Measurements from ENCODE around the gene CNNM3. TPM values are rescaled to one million over a fixed set of nuclear protein-coding genes. Genes with fewer than 3 reads are reported as not detected.

Gene CNNM3
- total RNA-seq, 2 experiments from 2014 or later = 34.6 to 34.7 TPM

GRCh38 chr2:96878796-96879544 is 62.9 kb downstream of the CNNM3 start:
- no peak for DNase-seq
- Mint-ChIP-seq H3K4me1 (peaks cover 9% of the 10 kb centered on the region), H3K36me3 (no peaks in the 10 kb centered on the region), H3K9me3 (no peaks in the 10 kb centered on the region), H3K27me3 (peaks cover 4% of the 10 kb centered on the region), H3K27ac (no peak overlapping the region), H3K4me3 (no peak overlapping the region)
- POLR2A ChIA-PET = no interaction called here
- ATAC-seq (ENCODE audit: low read depth) = no peak

DNA sequence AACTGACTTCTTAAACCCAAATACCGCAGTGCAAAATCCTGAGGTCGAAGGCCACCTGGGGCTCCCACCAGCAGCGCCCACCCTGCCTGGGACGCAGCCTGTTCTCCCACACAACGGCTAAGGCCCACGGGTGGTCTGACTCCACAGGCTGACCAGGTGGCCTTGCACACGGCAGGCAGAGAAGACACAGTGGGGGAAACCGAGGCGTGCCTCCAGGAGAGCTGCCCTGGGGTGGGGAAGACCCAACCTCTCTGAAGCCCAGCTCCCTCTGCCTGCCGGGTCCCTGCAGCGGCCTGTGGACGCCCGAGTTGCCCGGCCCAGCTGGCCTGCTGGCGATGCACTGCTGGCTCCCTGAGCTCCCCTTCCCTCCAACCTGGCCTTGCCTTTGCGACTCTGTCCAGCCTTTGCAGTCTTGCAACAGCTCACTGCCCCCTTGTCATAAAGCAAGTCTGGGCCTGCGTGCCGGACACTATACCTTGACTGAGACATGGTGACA is 63.5 kb downstream of the CNNM3 start:
- no peaks in the 10 kb centered on the region for H3K36me3 Mint-ChIP-seq
- no peak overlapping the region for H3K4me3 Mint-ChIP-seq
- H3K9me3 Mint-ChIP-seq = no peaks in the 10 kb centered on the region
- peaks cover 6% of the 10 kb centered on the region for H3K4me1 Mint-ChIP-seq
- no peak for ATAC-seq (ENCODE audit: low read depth)
- H3K27me3 Mint-ChIP-seq = no peaks in the 10 kb centered on the region
- no peak overlapping the region for H3K27ac Mint-ChIP-seq
- POLR2A ChIA-PET = no interaction called here
- no peak for DNase-seq

GRCh38 chr2:96880891-96881273 is 64.8 kb downstream of the CNNM3 start:
- no peak overlapping the region for H3K4me3 Mint-ChIP-seq
- POLR2A ChIA-PET = interaction anchor here (1.0 to 1.2 kb wide), 2 partner anchors 10 to 43 kb away, joined by 3 to 4 read pairs; no protein-coding TSS in a partner anchor
- H3K4me1 Mint-ChIP-seq = peaks cover 3% of the 10 kb centered on the region
- no peaks in the 10 kb centered on the region for H3K27me3 Mint-ChIP-seq
- ATAC-seq (ENCODE audit: low read depth) (no peak), DNase-seq (no peak)
- H3K9me3 Mint-ChIP-seq = no peaks in the 10 kb centered on the region
- H3K27ac Mint-ChIP-seq = no peak overlapping the region
- H3K36me3 Mint-ChIP-seq = no peaks in the 10 kb centered on the region

DNA sequence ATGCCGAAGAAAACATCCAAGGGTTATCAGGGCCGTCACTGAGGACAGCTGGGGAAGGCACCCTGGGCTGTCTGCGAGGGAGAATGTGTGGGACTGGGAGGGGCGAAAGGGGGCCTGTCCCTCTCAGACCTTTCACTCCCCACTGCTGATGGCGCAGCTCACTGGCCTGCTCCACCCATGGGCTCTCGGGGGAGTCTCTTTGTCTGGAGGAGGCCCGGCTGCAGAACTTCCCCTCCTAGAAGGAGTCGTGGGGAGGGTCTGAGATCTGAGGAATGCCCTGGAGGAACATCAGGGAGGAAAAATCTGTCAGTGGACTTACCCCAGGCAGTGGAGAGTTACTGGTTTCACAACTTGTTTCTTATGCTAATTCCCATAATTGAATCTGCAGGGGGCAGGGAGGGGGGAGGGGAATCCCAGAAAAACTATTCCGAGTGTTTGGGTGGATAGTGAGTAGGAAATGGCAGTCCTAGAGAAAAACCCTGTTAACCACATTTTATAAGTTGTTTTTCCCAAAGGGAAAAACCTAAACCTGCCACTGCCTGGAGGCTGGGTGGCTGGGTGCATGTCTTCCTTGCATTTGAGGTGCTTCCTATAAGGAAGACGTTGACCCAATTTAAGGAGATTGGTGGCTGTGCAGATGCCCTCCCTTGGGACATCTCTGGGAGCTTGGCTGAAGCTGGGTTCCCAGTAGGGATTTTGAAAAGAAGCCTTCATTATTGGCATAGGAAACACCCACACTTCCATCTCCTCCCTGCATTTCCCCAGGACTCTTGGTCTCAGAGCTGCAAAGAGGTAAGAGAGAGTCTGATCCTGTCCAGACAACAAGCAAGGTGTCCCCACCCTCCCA is 65.5 kb downstream of the CNNM3 start:
- no peak overlapping the region for H3K27ac Mint-ChIP-seq
- POLR2A ChIA-PET = interaction anchor here (1.0 to 1.2 kb wide), 2 partner anchors 11 to 43 kb away, joined by 3 to 4 read pairs; no protein-coding TSS in a partner anchor
- peaks cover under 1% of the 10 kb centered on the region for H3K4me1 Mint-ChIP-seq
- no peaks in the 10 kb centered on the region for H3K9me3 Mint-ChIP-seq
- DNase-seq = no peak
- ATAC-seq (ENCODE audit: low read depth) = no peak
- no peaks in the 10 kb centered on the region for H3K27me3 Mint-ChIP-seq
- H3K36me3 Mint-ChIP-seq = no peaks in the 10 kb centered on the region
- no peak overlapping the region for H3K4me3 Mint-ChIP-seq

DNA sequence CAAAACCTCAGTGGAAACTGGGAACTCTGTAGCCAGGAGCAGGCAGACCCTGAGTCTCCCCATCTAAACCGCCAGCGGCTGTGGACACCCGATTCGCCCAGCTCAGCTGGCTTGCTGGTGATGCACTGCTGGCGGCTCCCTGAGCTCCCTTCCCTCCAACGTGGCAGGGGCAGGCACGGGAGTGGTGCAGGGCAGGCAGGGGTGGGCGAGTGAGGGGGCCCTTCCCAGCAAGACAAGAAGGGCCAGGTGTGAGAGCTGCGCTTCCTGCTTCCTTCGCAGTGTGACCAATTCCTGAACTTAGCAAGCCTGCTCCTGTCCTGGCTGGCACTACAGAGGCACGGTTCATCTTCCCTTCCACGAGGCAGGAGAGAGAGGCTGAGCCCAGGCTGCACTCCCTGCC is 66.2 kb downstream of the CNNM3 start:
- no peak for ATAC-seq (ENCODE audit: low read depth)
- H3K27ac Mint-ChIP-seq = no peak overlapping the region
- no peaks in the 10 kb centered on the region for H3K4me1 Mint-ChIP-seq
- no peaks in the 10 kb centered on the region for H3K27me3 Mint-ChIP-seq
- H3K4me3 Mint-ChIP-seq = no peak overlapping the region
- DNase-seq = no peak
- POLR2A ChIA-PET = no interaction called here
- no peaks in the 10 kb centered on the region for H3K9me3 Mint-ChIP-seq
- H3K36me3 Mint-ChIP-seq = no peaks in the 10 kb centered on the region

GRCh38 chr2:96882906-96883305 is 66.8 kb downstream of the CNNM3 start:
- no peak overlapping the region for H3K4me3 Mint-ChIP-seq
- POLR2A ChIA-PET = no interaction called here
- H3K4me1 Mint-ChIP-seq = no peaks in the 10 kb centered on the region
- H3K27ac Mint-ChIP-seq = no peak overlapping the region
- DNase-seq = no peak
- H3K36me3 Mint-ChIP-seq = no peaks in the 10 kb centered on the region
- no peaks in the 10 kb centered on the region for H3K9me3 Mint-ChIP-seq
- no peaks in the 10 kb centered on the region for H3K27me3 Mint-ChIP-seq
- no peak for ATAC-seq (ENCODE audit: low read depth)

GRCh38 chr2:96883306-96883705 is 67.2 kb downstream of the CNNM3 start:
- Mint-ChIP-seq H3K4me3 (no peak overlapping the region), H3K36me3 (no peaks in the 10 kb centered on the region), H3K4me1 (no peaks in the 10 kb centered on the region), H3K27ac (no peak overlapping the region), H3K27me3 (no peaks in the 10 kb centered on the region), H3K9me3 (no peaks in the 10 kb centered on the region)
- POLR2A ChIA-PET = no interaction called here
- ATAC-seq (ENCODE audit: low read depth) (no peak), DNase-seq (no peak)

Small RNA genes lying within 50 kb of the gene (microRNA-seq; reads per million reads assigned to microRNA genes)
- not detected for gene MIR3127

Other genes with a start within 250 kb of the CNNM3 start
- 10 to 100 TPM; 63.8 to 69.6 TPM for gene KANSL3, start 178.0 kb upstream of the CNNM3 start, total RNA-seq
- gene FER1L5, start 173.5 kb upstream of the CNNM3 start, total RNA-seq = not detected
- gene LMAN2L, start 76.2 kb upstream of the CNNM3 start, total RNA-seq = 1 to 10 TPM; 7.2 to 7.3 TPM
- gene CNNM4, start 55.4 kb upstream of the CNNM3 start, total RNA-seq = 1 to 10 TPM; 6.9 to 7.9 TPM
- gene ANKRD23, start 27.8 kb downstream of the CNNM3 start, total RNA-seq = 10 to 100 TPM; 16.5 to 17.8 TPM
- gene ANKRD39, start 41.7 kb downstream of the CNNM3 start, total RNA-seq = 10 to 100 TPM; 31.2 to 33.9 TPM
- gene SEMA4C, start 53.8 kb downstream of the CNNM3 start, total RNA-seq = 10 to 100 TPM; 28.8 to 30.6 TPM
- gene FAM178B, start 170.3 kb downstream of the CNNM3 start, total RNA-seq = under 1 TPM; 0.75 to 0.94 TPM